ENCODE data around the gene ADAMTSL4. TPM values are rescaled to one million over a fixed set of nuclear protein-coding genes. Genes with fewer than 3 reads are reported as not detected.

The ADAMTSL4 gene
- total and polyA plus RNA-seq, 12 donors, result 1.7 to 34.4 (median 9.2) TPM

- no peaks in the 10 kb centered on the region for H3K36me3 ChIP-seq (replicated peaks in 1 of 2)
- H3K27me3 ChIP-seq, result no peaks in the 10 kb centered on the region
- 84 to 100% (median 96%) methylated on average over 2 to 6 of the region's 6 CpGs for WGBS, 4 donors
- no peak overlapping the region for H3K27ac ChIP-seq
- no peak for TF ChIP-seq POLR2A (IDR thresholded peaks at IDR 0.05)
- TF ChIP-seq CTCF (IDR thresholded peaks at IDR 0.05), result no peak
- no peaks in the 10 kb centered on the region for H3K9me3 ChIP-seq (replicated peaks in 1 of 3)
- H3K4me3 ChIP-seq, result no peak overlapping the region
- H3K4me1 ChIP-seq (replicated peaks in 1 of 2), result peaks cover 0 to 10% of the 10 kb centered on the region in 2 donors
- DNase-seq, result no peak
- intact Hi-C loops (cut with DNase I), result loop anchor here (5.0 to 10.0 kb wide), 3 partner anchors 67 to 179 kb away; no protein-coding TSS in a partner anchor
Measured at GRCh38 chr1:150534002-150534401, 15.2 kb upstream of the ADAMTSL4 start.

DNA sequence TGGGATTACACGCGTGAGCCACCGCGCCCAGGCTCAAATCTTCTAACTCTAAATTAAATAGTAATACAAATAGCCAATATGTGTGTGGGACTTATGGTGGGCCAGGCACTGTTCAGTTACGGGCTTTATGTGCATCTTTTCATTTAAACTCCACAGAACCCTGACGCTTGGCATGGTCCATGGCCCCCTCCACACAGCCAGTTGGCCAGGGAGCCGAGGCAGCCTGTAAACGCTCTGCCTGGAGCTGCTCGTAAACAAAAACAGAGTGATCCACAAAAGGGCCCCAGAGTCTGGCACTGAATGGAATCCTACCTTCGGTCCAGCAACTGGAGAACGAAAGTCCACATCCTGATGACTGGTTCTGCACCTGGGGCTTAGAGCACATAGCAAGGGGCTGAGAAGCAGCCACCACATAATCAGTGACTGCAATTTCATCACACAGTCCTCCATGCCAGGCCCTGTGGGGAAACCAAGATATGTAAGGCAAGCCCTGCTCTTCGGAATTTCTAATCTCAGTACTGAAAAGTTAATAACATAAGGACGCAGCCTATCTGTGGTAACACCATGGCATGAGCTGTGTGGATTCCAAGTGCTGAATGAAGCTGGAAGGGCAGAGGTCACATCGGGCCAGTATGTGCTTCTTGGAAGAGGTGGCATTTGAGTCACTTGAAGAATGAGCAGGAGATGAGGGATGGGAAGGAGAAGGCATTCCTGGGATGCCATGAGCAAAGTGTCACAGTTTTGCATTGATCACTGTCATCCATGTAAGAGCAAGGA, 13.5 kb upstream of the ADAMTSL4 start:
- Histone ChIP-seq H3K4me3 (no peak overlapping the region), H3K36me3 (replicated peaks in 1 of 2) (no peaks in the 10 kb centered on the region), H3K9me3 (replicated peaks in 1 of 3) (no peaks in the 10 kb centered on the region), H3K27me3 (no peaks in the 10 kb centered on the region), H3K27ac (no peak overlapping the region), H3K4me1 (replicated peaks in 1 of 2) (peaks cover 0 to 10% of the 10 kb centered on the region in 2 donors)
- TF ChIP-seq CTCF (IDR thresholded peaks at IDR 0.05) (no peak), POLR2A (IDR thresholded peaks at IDR 0.05) (no peak)
- 84 to 96% (median 91%) methylated on average over 14 of the region's 14 CpGs for WGBS, 4 donors
- no peak for DNase-seq
- intact Hi-C loops (cut with DNase I), result loop anchor here in 1 of 2 donors (10.0 kb wide), 1 partner anchor 181 kb away; no protein-coding TSS in a partner anchor

DNA sequence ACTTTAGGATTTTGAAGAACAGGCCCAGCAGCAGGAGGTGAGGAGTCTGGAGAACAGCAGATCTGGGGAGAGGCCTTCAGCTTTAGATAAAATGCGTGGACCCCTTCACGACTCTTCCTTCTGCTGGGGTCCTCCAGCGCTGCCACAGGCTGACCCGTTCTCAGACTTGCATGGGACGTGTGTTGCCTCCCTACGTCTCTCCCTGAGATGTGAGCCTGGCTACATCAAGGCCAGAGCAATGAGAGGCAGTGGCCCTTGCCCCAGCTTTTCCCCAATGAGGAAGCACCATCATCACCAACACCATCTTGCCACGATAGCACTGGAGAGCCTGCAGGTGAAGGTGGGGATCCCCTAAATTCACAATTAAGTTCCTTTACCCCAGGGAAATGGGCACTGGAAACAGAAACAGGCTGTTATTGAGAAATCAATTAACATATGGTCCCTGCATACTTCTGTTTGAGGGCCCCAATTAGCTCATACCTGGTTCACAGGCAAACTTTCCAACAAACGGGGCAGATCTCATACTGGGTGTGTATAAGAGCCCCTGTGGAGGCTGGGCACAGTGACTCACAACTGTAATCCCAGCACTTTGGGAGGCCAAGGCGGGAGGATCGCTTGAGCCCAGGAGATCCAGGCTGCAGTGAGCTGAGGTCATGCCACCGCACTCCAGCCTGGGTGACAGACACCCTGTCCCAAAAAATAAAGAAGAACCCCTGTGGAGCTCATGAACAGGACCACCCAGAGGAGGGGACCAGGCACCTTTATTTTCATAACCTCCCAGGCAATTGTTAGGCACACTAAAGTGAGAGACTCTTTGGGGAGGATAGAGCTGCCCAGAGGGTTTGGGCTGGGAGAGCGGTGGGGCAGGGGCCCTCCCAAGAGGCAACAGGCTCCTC, 12.1 kb upstream of the ADAMTSL4 start:
- H3K36me3 ChIP-seq (replicated peaks in 1 of 2), result no peaks in the 10 kb centered on the region
- H3K4me1 ChIP-seq (replicated peaks in 1 of 2), result peaks cover 0 to 10% of the 10 kb centered on the region in 2 donors
- H3K9me3 ChIP-seq (replicated peaks in 1 of 3), result no peaks in the 10 kb centered on the region
- WGBS, 4 donors, result 80 to 91% (median 89%) methylated on average over 9 to 12 of the region's 12 CpGs
- H3K27me3 ChIP-seq, result no peaks in the 10 kb centered on the region
- no peak overlapping the region for H3K27ac ChIP-seq
- TF ChIP-seq CTCF (IDR thresholded peaks at IDR 0.05) (no peak), POLR2A (IDR thresholded peaks at IDR 0.05) (no peak)
- intact Hi-C loops (cut with DNase I), result loop anchor here in 1 of 2 donors (10.0 kb wide), 1 partner anchor 182 kb away; no protein-coding TSS in a partner anchor
- no peak overlapping the region for H3K4me3 ChIP-seq
- no peak for DNase-seq
